Endothelial cell of umbilical vein (primary cell): ENCODE data around the gene TFDP2. TPM values are rescaled to one million over a fixed set of nuclear protein-coding genes. Genes with fewer than 3 reads are reported as not detected.
"Not testable (repeated sequence)": the region's sequence is repeated elsewhere in the genome, so short reads cannot be mapped to it uniquely, and the experiment has no call there.

Experiments
- BruUV-seq: library from RNA; stranded (reverse); fragments of 400-500 nt; replicated peaks from 2 replicates; lab custom pipeline; 2021; lab: Mats Ljungman, UMichigan
- CTCF ChIA-PET: fragments of 300-600, 350-600 bp; sonication (Branson Sonifier 250); formaldehyde crosslinking; loops from one replicate; lab custom pipeline; 2021; ENCODE audit warnings: antibody characterized with exemption, inconsistent platforms; lab: Charles Lee
- POLR2A ChIA-PET: fragments of 300-600, 350-600 bp; sonication (Branson Sonifier 250); formaldehyde crosslinking; loops from one replicate; lab custom pipeline; 2021; ENCODE audit warnings: antibody characterized with exemption, inconsistent platforms; lab: Charles Lee
- DNase-seq: peaks from one replicate; pipeline ENCODE4 v3.0.0-alpha.2; 2011; ENCODE audit warnings: low read depth, low spot score
- FAIRE-seq: peaks from 2 replicates; lab custom pipeline; 2011; peaks lifted over from hg19 to GRCh38; lab: Jason Lieb, UNC
- H2AFZ ChIP-seq: 2 replicates; pipeline ENCODE4 v1.6.0; 2012; ENCODE audit warnings: low read depth, low read length, control low read depth, inconsistent platforms
- H3K27ac ChIP-seq: 2 replicates; pipeline ENCODE4 v1.5.1; 2011; ENCODE audit warnings: low read depth, mild to moderate bottlenecking, control low read depth, low read length, moderate library complexity; ENCODE audit not compliant: insufficient read depth
- H3K27me3 ChIP-seq, 2 experiments: 2 replicates each; pipeline versions ENCODE4 v1.6.0 to v1.6.1; 2011; ENCODE audit warnings: low read length in 2 of 2, mixed read lengths in 1 of 2; ENCODE audit not compliant: control insufficient read depth in 2 of 2, insufficient read depth in 2 of 2
- H3K36me3 ChIP-seq, 2 experiments: 2 replicates in 1 of 2; 3 replicates in 1 of 2; pipeline ENCODE4 v1.5.1; 2011; ENCODE audit warnings: low read length in 2 of 2, mild to moderate bottlenecking in 1 of 2, moderate library complexity in 1 of 2; ENCODE audit not compliant: control insufficient read depth in 2 of 2, insufficient read depth in 2 of 2; ENCODE audit errors: extremely low read depth in 1 of 2
- H3K4me1 ChIP-seq: 3 replicates; pipeline ENCODE4 v1.5.1; 2011; ENCODE audit warnings: mild to moderate bottlenecking, low read length; ENCODE audit not compliant: control insufficient read depth, insufficient read depth; ENCODE audit errors: extremely low read depth
- H3K4me2 ChIP-seq: 2 replicates; pipeline ENCODE4 v1.6.1; 2011; ENCODE audit warnings: low read length, control low read depth, mixed read lengths; ENCODE audit not compliant: insufficient read depth
- H3K4me3 ChIP-seq, 3 experiments: fragments of 200-600 bp in 1 of 3; sonication (generic), shearing (Covaris generic) in 1 of 3; replicated peaks in 1 of 3; 2 replicates each; pipeline ENCODE4 v1.5.1; 2011 to 2016; ENCODE audit warnings: control low read depth in 3 of 3, low read length in 3 of 3, mild to moderate bottlenecking in 2 of 3, inconsistent platforms in 1 of 3, low read depth in 1 of 3, moderate library complexity in 1 of 3; ENCODE audit not compliant: insufficient read depth in 1 of 3
- H3K79me2 ChIP-seq: 2 replicates; pipeline ENCODE4 v1.6.0; 2012; ENCODE audit warnings: low read length, inconsistent platforms; ENCODE audit not compliant: control insufficient read depth, insufficient read depth
- H3K9ac ChIP-seq: replicated peaks from 2 replicates; pipeline ENCODE3; 2011; ENCODE audit warnings: low read length, control low read depth; ENCODE audit not compliant: insufficient read depth; ENCODE audit errors: extremely low read depth
- H3K9me1 ChIP-seq: replicated peaks from 3 replicates; pipeline ENCODE4 v1.6.0; 2011; ENCODE audit warnings: mild to moderate bottlenecking, low read length; ENCODE audit not compliant: control insufficient read depth, insufficient read depth; ENCODE audit errors: extremely low read depth
- H3K9me3 ChIP-seq: replicated peaks from 2 replicates; pipeline ENCODE4 v1.5.1; 2012; ENCODE audit warnings: low read length, inconsistent platforms; ENCODE audit not compliant: control insufficient read depth, insufficient read depth
- H4K20me1 ChIP-seq: replicated peaks from 2 replicates; pipeline ENCODE3; 2011; ENCODE audit warnings: mild to moderate bottlenecking, low read length; ENCODE audit not compliant: control insufficient read depth, insufficient read depth; ENCODE audit errors: extremely low read depth
- CTCF ChIP-seq, 2 donors: IDR thresholded peaks; 1 replicate in 1 of 2; 2 replicates in 1 of 2; pipeline ENCODE4 v1.5.1; 2011; ENCODE audit warnings: low read length in 2 of 2, mild to moderate bottlenecking in 2 of 2, moderate library complexity in 2 of 2, control low read depth in 1 of 2, inconsistent platforms in 1 of 2, low read depth in 1 of 2; ENCODE audit not compliant: insufficient read depth in 1 of 2; ENCODE audit errors: extremely low read depth in 1 of 2
- EZH2 ChIP-seq: IDR thresholded peaks from 2 replicates; pipeline ENCODE4 v1.6.1; 2012; ENCODE audit warnings: borderline replicate concordance, low read depth, mild to moderate bottlenecking, moderate library complexity, low read length, inconsistent platforms; ENCODE audit not compliant: severe bottlenecking
- FOS ChIP-seq: IDR thresholded peaks from 2 replicates; pipeline ENCODE4 v1.6.1; 2011; ENCODE audit warnings: mild to moderate bottlenecking, low read length, moderate library complexity, borderline replicate concordance; ENCODE audit not compliant: insufficient read depth
- GATA2 ChIP-seq: IDR thresholded peaks from 2 replicates; pipeline ENCODE4 v1.7.0; 2011; ENCODE audit warnings: low read depth, mild to moderate bottlenecking, moderate library complexity, mixed read lengths, low read length; ENCODE audit not compliant: insufficient read length, insufficient read depth
- JUN ChIP-seq: IDR thresholded peaks from 2 replicates; pipeline ENCODE4 v1.6.1; 2011; ENCODE audit warnings: borderline replicate concordance, low read depth; ENCODE audit not compliant: insufficient read length, insufficient read depth
- MAX ChIP-seq: IDR thresholded peaks from 2 replicates; pipeline ENCODE4 v1.6.1; 2011; ENCODE audit not compliant: insufficient read depth, insufficient read length
- MYC ChIP-seq: IDR thresholded peaks from one replicate; pipeline ENCODE4 v1.6.1; 2011; ENCODE audit warnings: mild to moderate bottlenecking, low read depth, low read length
- POLR2A ChIP-seq: IDR thresholded peaks from 2 replicates; pipeline ENCODE4 v1.6.1; 2012; ENCODE audit warnings: low read depth, mild to moderate bottlenecking, control low read depth, low read length
- POLR2AphosphoS5 ChIP-seq: IDR thresholded peaks from 2 replicates; pipeline ENCODE4 v1.6.1; 2012; ENCODE audit warnings: low read depth, mild to moderate bottlenecking, control low read depth, low read length, moderate library complexity; ENCODE audit not compliant: insufficient read depth
- dilution Hi-C: fragments of 300-500 bp; cut with MboI; formaldehyde crosslinking; loops from one replicate; pipeline ENCODE4 v1.15.0; 2019; ENCODE audit warnings: low sequenced_read_pairs; ENCODE audit not compliant: extremely low pct_ligation_motif_present
- intact Hi-C: fragments of 100-400 bp; cut with micrococcal nuclease; formaldehyde crosslinking; loops from one replicate; pipeline ENCODE4 v1.10.0; 2022
- polyA plus RNA-seq, 4 experiments: library from polyadenylated mRNA; depleted of rRNA in 3 of 4; stranded (reverse) in 3 of 4; unstranded in 1 of 4; fragments of >200 nt; gene quantifications; 2 replicates each; pipeline versions ENCODE4 v1.2.1 to v1.2.3, GENCODE V29; 2011 to 2012; ENCODE audit warnings: missing spikeins in 1 of 4
- total RNA-seq: library from RNA; stranded (reverse); gene quantifications from 2 replicates; pipeline ENCODE4 v1.2.3, GENCODE V29; 2021

The TFDP2 gene
- total and polyA plus RNA-seq, 2 donors (not counting 3 experiments of a cell fraction or from before 2014, with no cell fraction given): 8.5 to 21.5 TPM

DNA sequence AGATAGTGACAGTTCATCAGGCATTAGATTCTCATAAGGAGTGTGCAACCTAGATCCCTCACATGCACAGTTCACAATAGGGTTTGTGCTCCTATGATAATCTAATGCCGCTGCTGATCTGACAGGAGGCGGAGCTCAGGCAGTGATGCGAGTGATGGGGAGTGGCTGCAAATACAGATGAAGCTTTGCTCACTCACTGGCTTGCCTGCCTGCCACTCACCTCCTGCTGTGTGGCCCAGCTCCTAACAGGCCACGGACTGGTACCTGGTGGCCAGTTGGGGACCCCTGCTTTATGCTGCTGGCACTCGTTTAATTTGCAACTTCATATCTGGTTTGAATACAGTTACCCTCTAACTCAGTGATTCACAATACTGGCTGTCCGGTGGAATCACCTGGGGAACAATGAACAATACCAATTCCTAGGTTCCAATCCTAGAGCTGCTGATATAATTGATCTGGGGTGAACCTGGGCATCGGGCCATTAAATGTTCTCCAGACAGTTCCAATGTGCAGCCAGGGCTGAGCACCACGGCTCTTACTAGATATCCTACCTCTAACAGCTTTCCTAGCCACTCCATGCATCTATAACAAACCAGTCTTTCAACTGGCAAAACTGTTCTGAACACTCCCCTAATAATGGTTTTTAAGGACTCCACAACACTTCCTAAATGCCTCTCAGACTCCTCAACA lies 141.5 kb downstream of the TFDP2 start:
- Histone ChIP-seq H3K9ac (no peak overlapping the region), H3K4me2 (no peak overlapping the region), H4K20me1 (no peaks in the 10 kb centered on the region), H3K27ac (no peak overlapping the region), H3K9me3 (no peaks in the 10 kb centered on the region), H3K9me1 (no peaks in the 10 kb centered on the region), H3K36me3 (no peaks in the 10 kb centered on the region), H3K4me3 (no peak overlapping the region), H3K79me2 (no peaks in the 10 kb centered on the region), H3K4me1 (no peaks in the 10 kb centered on the region), H2AFZ (no peak overlapping the region), H3K27me3 (no peaks in the 10 kb centered on the region)
- ChIA-PET CTCF (no interaction called here), POLR2A (no interaction called here)
- FAIRE-seq (no peak), DNase-seq (no peak)
- intact Hi-C loops: no loop called here
- no peak for TF ChIP-seq JUN
- no peak for TF ChIP-seq GATA2
- TF ChIP-seq EZH2: no peak
- no peak for TF ChIP-seq MAX
- TF ChIP-seq MYC: no peak
- TF ChIP-seq POLR2AphosphoS5: no peak
- no peak for TF ChIP-seq POLR2A
- no peak for TF ChIP-seq CTCF (IDR thresholded peaks at IDR 0.05; ENCODE audit: extremely low read depth in 1 of 2, insufficient read depth in 1 of 2, low read depth in 1 of 2, low read length in 2 of 2)
- TF ChIP-seq FOS: no peak
- dilution Hi-C loops: no loop called here
- no TSS peak for BruUV-seq

DNA sequence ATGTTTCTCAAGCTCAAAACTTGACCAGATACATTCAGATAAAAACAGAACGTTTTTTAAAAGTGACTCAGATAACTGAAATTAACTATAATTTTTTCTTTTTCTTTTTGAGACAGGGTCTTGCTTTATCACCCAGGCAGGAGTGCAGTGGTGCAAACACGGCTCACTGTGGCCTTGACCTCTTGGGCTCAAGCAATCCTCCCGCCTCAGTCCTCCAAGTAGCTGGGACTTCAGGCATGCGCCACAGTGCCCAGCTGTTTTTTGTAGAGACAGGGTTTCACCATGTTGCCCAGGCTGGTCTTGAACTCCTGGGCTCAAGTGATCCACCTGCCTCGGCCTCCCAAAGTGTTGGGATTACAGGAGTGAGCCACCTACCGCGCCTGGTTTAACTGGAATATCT lies 144.4 kb downstream of the TFDP2 start:
- H3K4me3 ChIP-seq, DNase-seq, intact Hi-C loops, H3K4me1 ChIP-seq, H3K36me3 ChIP-seq, H3K9me3 ChIP-seq, H3K79me2 ChIP-seq, FAIRE-seq, H3K4me2 ChIP-seq, dilution Hi-C loops, H2AFZ ChIP-seq, H3K27me3 ChIP-seq, H3K9ac ChIP-seq, H3K9me1 ChIP-seq, POLR2A ChIA-PET, H4K20me1 ChIP-seq, H3K27ac ChIP-seq, BruUV-seq: not testable (repeated sequence)
- CTCF ChIA-PET: interaction anchor here (0.8 kb wide), 1 partner anchor 11 kb away, joined by 3 read pairs; no protein-coding TSS in a partner anchor
